Mesendoderm (in vitro differentiated cells): ENCODE data around the gene RAB30.

Experiments
- DNase-seq: peaks from one replicate; pipeline ENCODE4 v3.0.0; 2013
- H2AK5ac ChIP-seq: 2 replicates; pipeline ENCODE4 v1.6.1; 2013; ENCODE audit warnings: low read length, inconsistent platforms
- H2BK120ac ChIP-seq: 2 replicates; pipeline ENCODE4 v1.6.1; 2013; ENCODE audit warnings: low read depth, mild to moderate bottlenecking, low read length, moderate library complexity, mixed read lengths
- H2BK15ac ChIP-seq: replicated peaks from 2 replicates; pipeline ENCODE4 v1.6.1; 2013; ENCODE audit warnings: low read depth, mild to moderate bottlenecking, moderate library complexity
- H2BK5ac ChIP-seq: 2 replicates; pipeline ENCODE4 v1.6.1; 2013; ENCODE audit warnings: low read length, inconsistent platforms
- H3K18ac ChIP-seq: 2 replicates; pipeline ENCODE4 v1.6.1; 2013; ENCODE audit warnings: mild to moderate bottlenecking, low read length, mixed read lengths
- H3K23ac ChIP-seq: one replicate; pipeline ENCODE4 v1.6.1; 2013; ENCODE audit warnings: low read length
- H3K27ac ChIP-seq: 2 replicates; pipeline ENCODE4 v1.5.1; 2013; ENCODE audit warnings: low read depth, mild to moderate bottlenecking, inconsistent platforms, low read length, moderate library complexity
- H3K27me3 ChIP-seq: 2 replicates; pipeline ENCODE4 v1.6.1; 2013; ENCODE audit warnings: low read length, control low read depth, mild to moderate bottlenecking, inconsistent platforms; ENCODE audit not compliant: insufficient read depth, poor library complexity
- H3K36me3 ChIP-seq: 2 replicates; pipeline ENCODE4 v1.6.1; 2013; ENCODE audit warnings: low read length, inconsistent platforms; ENCODE audit not compliant: control insufficient read depth, insufficient read depth
- H3K4ac ChIP-seq: one replicate; pipeline ENCODE4 v1.6.1; 2013; ENCODE audit warnings: low read depth, mild to moderate bottlenecking, low read length, moderate library complexity
- H3K4me1 ChIP-seq: 2 replicates; pipeline ENCODE4 v1.6.1; 2013; ENCODE audit warnings: low read depth, low read length, inconsistent platforms; ENCODE audit not compliant: control insufficient read depth
- H3K4me2 ChIP-seq: 2 replicates; pipeline ENCODE4 v1.6.1; 2013; ENCODE audit warnings: low read length
- H3K4me3 ChIP-seq: 2 replicates; pipeline ENCODE4 v1.5.1; 2013; ENCODE audit warnings: mild to moderate bottlenecking, low read length
- H3K56ac ChIP-seq: one replicate; pipeline ENCODE4 v1.6.1; 2013; ENCODE audit warnings: low read length
- H3K79me1 ChIP-seq: 2 replicates; pipeline ENCODE4 v1.6.1; 2013; ENCODE audit warnings: low read length, inconsistent platforms
- H3K79me2 ChIP-seq: 2 replicates; pipeline ENCODE4 v1.6.1; 2013; ENCODE audit warnings: mild to moderate bottlenecking, low read length; ENCODE audit not compliant: control insufficient read depth, insufficient read depth
- H3K9ac ChIP-seq: 2 replicates; pipeline ENCODE4 v1.6.1; 2013; ENCODE audit warnings: low read length, inconsistent platforms
- H4K5ac ChIP-seq: one replicate; pipeline ENCODE4 v1.6.1; 2013; ENCODE audit warnings: low read length
- H4K8ac ChIP-seq: one replicate; pipeline ENCODE4 v1.6.1; 2013; ENCODE audit warnings: low read depth, mild to moderate bottlenecking, control low read depth, low read length, moderate library complexity
- WGBS: extraction: QIAGEN DNeasy Blood & Tissue Kit; methylation state at CpG from one replicate; pipeline ENCODE4 v1.1.7; 2013; ENCODE audit warnings: low lambda C conversion rate, missing lambda C conversion rate; ENCODE audit not compliant: insufficient coverage; ENCODE audit errors: extremely low coverage; 5-methylcytosine and 5-hydroxymethylcytosine counted together

The RAB30 gene

DNA sequence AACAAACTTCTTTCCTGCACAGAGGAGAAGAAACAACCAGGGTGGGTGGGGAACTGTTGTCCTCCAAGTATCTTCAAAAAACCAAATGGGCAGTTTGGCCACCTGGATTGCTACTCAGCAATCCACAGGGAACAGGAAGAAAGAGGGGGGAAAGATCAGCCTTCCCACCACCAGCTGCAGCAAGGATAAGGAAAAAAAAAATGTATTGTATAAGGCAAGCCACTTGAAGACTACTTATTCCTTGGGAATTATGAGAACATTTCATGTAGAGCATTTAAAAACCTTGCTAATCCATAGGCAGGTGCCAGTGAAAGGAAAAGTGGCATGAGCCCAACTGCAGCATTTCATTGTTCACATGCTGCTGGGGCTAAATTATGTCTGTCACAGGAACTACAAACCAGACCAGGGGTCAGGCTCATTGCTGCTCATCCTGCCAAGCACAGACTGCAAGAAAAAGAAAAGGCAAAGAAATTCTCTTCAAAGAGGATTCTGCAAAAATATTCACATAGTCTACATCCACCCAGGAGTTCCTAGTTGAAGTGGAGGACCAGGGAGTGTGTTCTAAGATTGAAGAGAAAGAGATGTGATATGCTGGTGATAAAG, 2.2 kb downstream of the RAB30 start:
- H3K56ac ChIP-seq: no peak overlapping the region
- no peak overlapping the region for H3K4me2 ChIP-seq
- H4K5ac ChIP-seq: no peak overlapping the region
- H3K4me1 ChIP-seq: peaks cover 2% of the 10 kb centered on the region
- peak overlapping the region; percentile 6 for H3K23ac ChIP-seq
- peaks cover 7% of the 10 kb centered on the region for H3K79me1 ChIP-seq
- no peaks in the 10 kb centered on the region for H3K36me3 ChIP-seq
- no peak overlapping the region for H3K18ac ChIP-seq
- H2BK5ac ChIP-seq: no peak overlapping the region
- H2BK15ac ChIP-seq: no peak overlapping the region
- no peak overlapping the region for H2BK120ac ChIP-seq
- no peak overlapping the region for H3K4me3 ChIP-seq
- no peak overlapping the region for H4K8ac ChIP-seq
- no peak overlapping the region for H2AK5ac ChIP-seq
- no peaks in the 10 kb centered on the region for H3K27me3 ChIP-seq
- H3K4ac ChIP-seq: no peak overlapping the region
- DNase-seq: peak; percentile 18
- no peak overlapping the region for H3K9ac ChIP-seq
- H3K27ac ChIP-seq: no peak overlapping the region
- peaks cover 23% of the 10 kb centered on the region for H3K79me2 ChIP-seq

DNA sequence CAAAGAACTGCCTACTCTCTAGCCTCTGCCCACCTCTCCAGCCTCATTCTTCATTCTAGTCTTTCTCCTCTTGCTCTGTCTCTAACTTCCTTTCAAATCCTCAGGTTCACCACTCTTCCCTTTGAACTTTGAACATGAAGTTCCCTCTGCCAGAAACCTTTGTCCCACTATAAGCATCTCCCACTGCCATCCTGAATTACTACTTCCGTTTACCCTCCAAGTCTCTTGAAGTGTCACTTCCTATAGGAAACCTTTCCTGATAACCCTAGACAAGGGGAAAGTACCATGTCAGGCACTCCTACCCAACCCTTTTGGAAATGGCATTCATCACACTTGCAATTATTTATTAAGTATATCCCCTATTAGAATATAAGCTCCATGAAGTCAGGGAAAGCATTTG, 3.1 kb downstream of the RAB30 start:
- Histone ChIP-seq H2BK5ac (no peak overlapping the region), H3K18ac (no peak overlapping the region), H3K79me2 (peaks cover 22% of the 10 kb centered on the region), H2BK15ac (no peak overlapping the region), H3K4ac (no peak overlapping the region), H3K4me2 (no peak overlapping the region), H3K9ac (no peak overlapping the region), H3K27me3 (no peaks in the 10 kb centered on the region), H2AK5ac (no peak overlapping the region), H3K36me3 (no peaks in the 10 kb centered on the region), H3K27ac (no peak overlapping the region), H3K4me3 (no peak overlapping the region), H4K8ac (no peak overlapping the region), H3K79me1 (peaks cover 5% of the 10 kb centered on the region), H3K23ac (no peak overlapping the region), H4K5ac (no peak overlapping the region), H2BK120ac (no peak overlapping the region), H3K4me1 (peaks cover 2% of the 10 kb centered on the region), H3K56ac (no peak overlapping the region)
- DNase-seq: no peak
- WGBS: no CpG with 5 or more reads among the region's 1 CpG

DNA sequence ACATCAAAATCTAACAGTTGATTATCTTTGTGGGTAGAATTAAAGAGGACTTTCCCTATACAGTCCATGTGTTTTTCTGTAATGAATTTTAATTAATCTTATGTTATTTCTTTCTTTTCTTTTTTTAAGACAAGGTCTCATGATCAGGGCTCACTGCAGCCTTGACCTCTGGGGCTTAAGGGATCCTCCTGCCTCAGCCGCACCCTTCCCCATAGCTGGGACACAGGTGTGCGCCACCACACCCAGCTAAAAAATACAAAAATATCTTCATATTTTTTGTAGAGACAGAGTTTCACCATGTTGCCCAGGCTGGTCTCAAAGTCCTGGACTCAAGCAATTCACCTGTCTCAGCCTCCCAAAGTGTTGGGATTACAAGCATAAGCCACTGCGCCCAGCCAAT, 7.7 kb downstream of the RAB30 start:
- Histone ChIP-seq H2AK5ac (no peak overlapping the region), H3K79me1 (peaks cover 6% of the 10 kb centered on the region), H3K23ac (no peak overlapping the region), H2BK15ac (no peak overlapping the region), H3K4me2 (no peak overlapping the region), H3K27me3 (no peaks in the 10 kb centered on the region), H3K4ac (no peak overlapping the region), H2BK120ac (no peak overlapping the region), H3K4me3 (no peak overlapping the region), H3K9ac (no peak overlapping the region), H3K18ac (no peak overlapping the region), H4K8ac (no peak overlapping the region), H2BK5ac (no peak overlapping the region), H3K36me3 (no peaks in the 10 kb centered on the region), H4K5ac (no peak overlapping the region), H3K79me2 (peaks cover 13% of the 10 kb centered on the region), H3K4me1 (no peaks in the 10 kb centered on the region), H3K27ac (no peak overlapping the region), H3K56ac (no peak overlapping the region)
- DNase-seq: no peak
- WGBS: no CpG with 5 or more reads among the region's 3 CpGs

DNA sequence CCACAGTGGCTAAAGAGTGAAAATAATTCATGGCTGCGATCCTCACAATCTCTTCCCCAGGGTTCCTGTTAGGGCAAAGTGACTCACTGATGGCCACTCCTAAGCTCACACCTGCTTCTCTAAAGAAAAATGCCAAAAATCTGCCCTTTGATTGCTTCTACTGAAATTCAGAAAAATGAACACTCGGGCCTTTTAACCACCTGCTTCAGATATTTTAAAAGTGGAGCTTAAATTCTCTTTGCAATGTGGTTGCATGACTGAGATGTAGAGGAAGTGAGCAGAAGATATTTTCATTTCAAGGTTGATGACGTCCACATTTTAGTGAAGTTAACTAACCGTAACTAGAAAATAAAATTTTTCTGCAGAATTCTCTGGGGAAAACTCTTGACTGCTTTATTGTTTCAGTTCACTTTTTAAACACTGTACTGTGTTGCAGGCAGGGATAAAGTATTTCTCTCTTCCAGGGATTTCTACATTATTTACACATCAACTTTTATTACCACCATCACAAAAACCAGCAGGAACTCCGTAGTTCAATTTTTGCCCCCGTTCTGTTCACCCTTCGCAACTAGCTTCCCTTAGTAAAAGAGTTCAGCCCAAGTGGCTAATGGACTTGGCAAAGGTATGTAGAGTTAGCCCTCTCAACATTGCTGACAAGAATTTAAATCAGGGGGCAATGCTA, 8.5 kb downstream of the RAB30 start:
- WGBS: no CpG with 5 or more reads among the region's 7 CpGs
- H3K4me3 ChIP-seq: no peak overlapping the region
- H3K9ac ChIP-seq: no peak overlapping the region

DNA sequence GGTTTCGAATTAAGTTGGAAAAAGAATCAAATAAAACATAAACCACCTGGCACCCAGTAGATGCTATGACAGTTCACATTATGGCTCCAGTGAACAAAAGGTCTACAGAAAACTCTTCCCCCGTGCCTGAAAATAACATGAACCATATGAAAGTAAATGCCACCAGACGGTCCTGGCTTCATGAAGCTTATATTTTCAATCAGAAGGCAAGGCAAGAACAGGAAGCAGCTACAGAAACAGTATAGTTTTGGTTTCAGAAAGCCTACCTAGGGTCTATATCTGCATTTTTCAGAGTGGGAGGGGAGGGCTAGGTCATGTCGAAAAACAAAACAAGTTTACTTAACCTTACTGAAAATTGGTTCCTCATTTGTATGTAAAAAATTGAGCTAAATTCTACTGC, 9.8 kb downstream of the RAB30 start:
- H4K5ac ChIP-seq: no peak overlapping the region
- no peak overlapping the region for H3K23ac ChIP-seq
- H3K4me3 ChIP-seq: no peak overlapping the region
- H3K4me2 ChIP-seq: no peak overlapping the region
- no peak overlapping the region for H3K27ac ChIP-seq
- no peaks in the 10 kb centered on the region for H3K4me1 ChIP-seq
- WGBS: no CpG with 5 or more reads among the region's 4 CpGs
- H3K79me1 ChIP-seq: peaks cover 4% of the 10 kb centered on the region
- H3K4ac ChIP-seq: no peak overlapping the region
- DNase-seq: no peak
- no peak overlapping the region for H3K56ac ChIP-seq
- H2BK120ac ChIP-seq: no peak overlapping the region
- H3K36me3 ChIP-seq: no peaks in the 10 kb centered on the region
- peaks cover 7% of the 10 kb centered on the region for H3K79me2 ChIP-seq
- H4K8ac ChIP-seq: no peak overlapping the region
- H2AK5ac ChIP-seq: no peak overlapping the region
- no peak overlapping the region for H2BK15ac ChIP-seq
- H2BK5ac ChIP-seq: no peak overlapping the region
- no peaks in the 10 kb centered on the region for H3K27me3 ChIP-seq
- H3K9ac ChIP-seq: no peak overlapping the region
- no peak overlapping the region for H3K18ac ChIP-seq

More for the DNA sequence above, 8.5 kb downstream of the RAB30 start:
- H2BK15ac ChIP-seq: no peak overlapping the region
- peaks cover 10% of the 10 kb centered on the region for H3K79me2 ChIP-seq
- no peak overlapping the region for H3K56ac ChIP-seq
- H3K36me3 ChIP-seq: no peaks in the 10 kb centered on the region
- H3K27me3 ChIP-seq: no peaks in the 10 kb centered on the region
- DNase-seq: peak; percentile 28
- no peak overlapping the region for H4K5ac ChIP-seq
- no peak overlapping the region for H3K23ac ChIP-seq
- H3K79me1 ChIP-seq: peaks cover 6% of the 10 kb centered on the region
- H3K4ac ChIP-seq: no peak overlapping the region
- H3K27ac ChIP-seq: no peak overlapping the region
- no peak overlapping the region for H3K18ac ChIP-seq
- no peak overlapping the region for H3K4me2 ChIP-seq
- no peak overlapping the region for H2AK5ac ChIP-seq
- no peak overlapping the region for H4K8ac ChIP-seq
- H2BK120ac ChIP-seq: no peak overlapping the region
- no peak overlapping the region for H2BK5ac ChIP-seq
- H3K4me1 ChIP-seq: no peaks in the 10 kb centered on the region

- H3K4ac ChIP-seq: no peak overlapping the region
- H4K8ac ChIP-seq: no peak overlapping the region
- no peaks in the 10 kb centered on the region for H3K27me3 ChIP-seq
- H3K4me1 ChIP-seq: no peaks in the 10 kb centered on the region
- no peak overlapping the region for H3K23ac ChIP-seq
- H2AK5ac ChIP-seq: no peak overlapping the region
- H3K36me3 ChIP-seq: no peaks in the 10 kb centered on the region
- H2BK15ac ChIP-seq: no peak overlapping the region
- H4K5ac ChIP-seq: no peak overlapping the region
- H3K4me2 ChIP-seq: no peak overlapping the region
- H2BK5ac ChIP-seq: no peak overlapping the region
- no peak overlapping the region for H3K27ac ChIP-seq
- H3K9ac ChIP-seq: no peak overlapping the region
- WGBS: no CpG with 5 or more reads among the region's 3 CpGs
- no peak overlapping the region for H3K18ac ChIP-seq
- no peak overlapping the region for H3K56ac ChIP-seq
- peaks cover 7% of the 10 kb centered on the region for H3K79me2 ChIP-seq
- H3K79me1 ChIP-seq: peaks cover 4% of the 10 kb centered on the region
- no peak overlapping the region for H3K4me3 ChIP-seq
- no peak for DNase-seq
- no peak overlapping the region for H2BK120ac ChIP-seq
Measured at GRCh38 chr11:83060965-83061364, 10.7 kb downstream of the RAB30 start.
